Chondrocyte (in vitro differentiated cells): ENCODE data around the gene PRRC2A. TPM values are rescaled to one million over a fixed set of nuclear protein-coding genes. Genes with fewer than 3 reads are reported as not detected.
A peak's percentile ranks its signal among the peaks of the same experiment; 100 is the strongest.

Experiments
- DNase-seq: peaks from one replicate; pipeline ENCODE4 v3.0.0; 2021; ENCODE audit warnings: mixed read lengths, low spot score
- H3K27ac Mint-ChIP-seq: one replicate; pipeline ENCODE4 v1.8.0; 2021; ENCODE audit warnings: mild to moderate bottlenecking, moderate library complexity, mixed read lengths; ENCODE audit not compliant: unreplicated experiment
- H3K27me3 Mint-ChIP-seq: 2 replicates; pipeline ENCODE4 v1.8.0; 2021; ENCODE audit warnings: low read depth, mixed read lengths
- H3K36me3 Mint-ChIP-seq: 2 replicates; pipeline ENCODE4 v1.8.0; 2021; ENCODE audit warnings: low read depth, mixed read lengths
- H3K4me1 Mint-ChIP-seq: 2 replicates; pipeline ENCODE4 v1.8.0; 2021; ENCODE audit warnings: low read depth, mild to moderate bottlenecking, mixed read lengths
- H3K4me3 Mint-ChIP-seq: one replicate; pipeline ENCODE4 v1.8.0; 2021; ENCODE audit warnings: mild to moderate bottlenecking, moderate library complexity, mixed read lengths; ENCODE audit not compliant: unreplicated experiment
- H3K9me3 Mint-ChIP-seq: 2 replicates; pipeline ENCODE4 v1.8.0; 2021; ENCODE audit warnings: low read depth, mixed read lengths
- CTCF ChIP-seq: fragments of 200-600 bp; sonication (generic); IDR thresholded peaks from 2 replicates; pipeline ENCODE4 v1.5.0; 2021; ENCODE audit warnings: antibody characterized with exemption, mild to moderate bottlenecking, moderate library complexity
- total RNA-seq: library from RNA; stranded (reverse); gene quantifications from 3 replicates; pipeline ENCODE4 v1.2.1, GENCODE V29; 2021

PRRC2A gene
- total RNA-seq, 1 donor from 2014 or later = 156 TPM

GRCh38 chr6:31666337-31666965 is 45.9 kb downstream of the PRRC2A start:
- H3K9me3 Mint-ChIP-seq = no peaks in the 10 kb centered on the region
- H3K27me3 Mint-ChIP-seq = no peaks in the 10 kb centered on the region
- DNase-seq = no peak
- peaks cover 41% of the 10 kb centered on the region for H3K4me1 Mint-ChIP-seq
- peaks cover 30% of the 10 kb centered on the region for H3K36me3 Mint-ChIP-seq
- H3K27ac Mint-ChIP-seq = peak overlapping the region; percentile 98
- TF ChIP-seq CTCF = no peak
- peak overlapping the region; percentile 87 for H3K4me3 Mint-ChIP-seq

GRCh38 chr6:31669676-31670075 is 49.2 kb downstream of the PRRC2A start, which contains the start of gene LY6G5B:
TSS of gene LY6G5B (plus strand) at chr6:31669976. CDS start at chr6:31670951, 975 bp downstream.
- H3K9me3 Mint-ChIP-seq = no peaks in the 10 kb centered on the region
- no peak within 1 kb of the TSS for H3K4me3 Mint-ChIP-seq
- DNase-seq = no peak
- no peaks in the 10 kb centered on the region for H3K27me3 Mint-ChIP-seq
- H3K27ac Mint-ChIP-seq = no peak within 1 kb of the TSS
- TF ChIP-seq CTCF = no peak
- H3K36me3 Mint-ChIP-seq = peaks cover 43% of the 10 kb centered on the region
- peaks cover 16% of the 10 kb centered on the region for H3K4me1 Mint-ChIP-seq

GRCh38 chr6:31676322-31676903 is 55.9 kb downstream of the PRRC2A start:
- Mint-ChIP-seq H3K36me3 (peaks cover 15% of the 10 kb centered on the region), H3K4me3 (no peak overlapping the region), H3K9me3 (no peaks in the 10 kb centered on the region), H3K4me1 (peaks cover 9% of the 10 kb centered on the region), H3K27me3 (no peaks in the 10 kb centered on the region), H3K27ac (no peak overlapping the region)
- no peak for TF ChIP-seq CTCF
- DNase-seq = no peak

- no peak for DNase-seq
- H3K4me1 Mint-ChIP-seq = peaks cover 12% of the 10 kb centered on the region
- no peaks in the 10 kb centered on the region for H3K27me3 Mint-ChIP-seq
- TF ChIP-seq CTCF = no peak
- H3K36me3 Mint-ChIP-seq = peaks cover 11% of the 10 kb centered on the region
- H3K27ac Mint-ChIP-seq = peak overlapping the region; percentile 1
- H3K9me3 Mint-ChIP-seq = no peaks in the 10 kb centered on the region
- H3K4me3 Mint-ChIP-seq = no peak overlapping the region
Observed at GRCh38 chr6:31676904-31677303, 56.4 kb downstream of the PRRC2A start.

- Mint-ChIP-seq H3K27me3 (no peaks in the 10 kb centered on the region), H3K27ac (no peak overlapping the region), H3K36me3 (peaks cover 4% of the 10 kb centered on the region), H3K4me3 (no peak overlapping the region), H3K9me3 (no peaks in the 10 kb centered on the region), H3K4me1 (peaks cover 12% of the 10 kb centered on the region)
- DNase-seq = no peak
- TF ChIP-seq CTCF = no peak
Observed at GRCh38 chr6:31677955-31678354, 57.4 kb downstream of the PRRC2A start.
